Measurements from ENCODE around the gene GATA1. TPM values are rescaled to one million over a fixed set of nuclear protein-coding genes. Genes with fewer than 3 reads are reported as not detected.

The GATA1 gene
- total RNA-seq, 4 donors from 2014 or later: not detected

DNA sequence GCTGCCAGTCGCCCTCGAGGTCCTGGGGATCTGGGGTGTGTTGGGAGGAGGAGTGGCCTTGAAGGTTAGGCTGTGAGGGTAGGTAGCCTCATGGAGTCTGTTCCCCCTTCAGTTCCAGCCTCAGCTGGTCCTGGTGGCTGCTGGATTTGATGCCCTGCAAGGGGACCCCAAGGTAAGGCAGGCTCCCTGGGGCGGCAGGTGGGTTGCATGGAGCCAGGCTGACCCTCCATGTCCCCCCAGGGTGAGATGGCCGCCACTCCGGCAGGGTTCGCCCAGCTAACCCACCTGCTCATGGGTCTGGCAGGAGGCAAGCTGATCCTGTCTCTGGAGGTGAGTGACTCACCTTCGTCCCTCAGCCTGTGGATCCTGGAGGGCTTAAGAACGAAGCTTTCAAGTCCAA is 28.3 kb downstream of the GATA1 start:
- no peak for DNase-seq
- Histone ChIP-seq H3K4me1 (no peaks in the 10 kb centered on the region), H3K9me3 (no peaks in the 10 kb centered on the region), H3K27ac (no peak overlapping the region), H3K4me3 (no peak overlapping the region), H3K27me3 (no peaks in the 10 kb centered on the region), H3K36me3 (no peaks in the 10 kb centered on the region)
- 90% methylated on average over 8 of the region's 8 CpGs; no CpG with 5 or more reads in 1 of the 2 donors for WGBS, 2 donors (ENCODE audit: low coverage in 1 of 2)
- TF ChIP-seq POLR2AphosphoS5 (IDR thresholded peaks at IDR 0.05) (no peak), POLR2A (IDR thresholded peaks at IDR 0.05) (no peak)
- TF ChIP-seq, protein P1, sequence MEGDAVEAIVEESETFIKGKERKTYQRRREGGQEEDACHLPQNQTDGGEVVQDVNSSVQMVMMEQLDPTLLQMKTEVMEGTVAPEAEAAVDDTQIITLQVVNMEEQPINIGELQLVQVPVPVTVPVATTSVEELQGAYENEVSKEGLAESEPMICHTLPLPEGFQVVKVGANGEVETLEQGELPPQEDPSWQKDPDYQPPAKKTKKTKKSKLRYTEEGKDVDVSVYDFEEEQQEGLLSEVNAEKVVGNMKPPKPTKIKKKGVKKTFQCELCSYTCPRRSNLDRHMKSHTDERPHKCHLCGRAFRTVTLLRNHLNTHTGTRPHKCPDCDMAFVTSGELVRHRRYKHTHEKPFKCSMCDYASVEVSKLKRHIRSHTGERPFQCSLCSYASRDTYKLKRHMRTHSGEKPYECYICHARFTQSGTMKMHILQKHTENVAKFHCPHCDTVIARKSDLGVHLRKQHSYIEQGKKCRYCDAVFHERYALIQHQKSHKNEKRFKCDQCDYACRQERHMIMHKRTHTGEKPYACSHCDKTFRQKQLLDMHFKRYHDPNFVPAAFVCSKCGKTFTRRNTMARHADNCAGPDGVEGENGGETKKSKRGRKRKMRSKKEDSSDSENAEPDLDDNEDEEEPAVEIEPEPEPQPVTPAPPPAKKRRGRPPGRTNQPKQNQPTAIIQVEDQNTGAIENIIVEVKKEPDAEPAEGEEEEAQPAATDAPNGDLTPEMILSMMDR (IDR thresholded peaks at IDR 0.05): no peak
- intact Hi-C loops (cut with DNase I; ENCODE audit: low total_unique reads): no loop called here
- in situ Hi-C loops (cut with MboI; ENCODE audit: low pct_ligation_motif_present in 1 of 4, low pct_unique_long_range_greater_than_20kb in 1 of 4, low sequenced_read_pairs in 3 of 4): no loop called here

DNA sequence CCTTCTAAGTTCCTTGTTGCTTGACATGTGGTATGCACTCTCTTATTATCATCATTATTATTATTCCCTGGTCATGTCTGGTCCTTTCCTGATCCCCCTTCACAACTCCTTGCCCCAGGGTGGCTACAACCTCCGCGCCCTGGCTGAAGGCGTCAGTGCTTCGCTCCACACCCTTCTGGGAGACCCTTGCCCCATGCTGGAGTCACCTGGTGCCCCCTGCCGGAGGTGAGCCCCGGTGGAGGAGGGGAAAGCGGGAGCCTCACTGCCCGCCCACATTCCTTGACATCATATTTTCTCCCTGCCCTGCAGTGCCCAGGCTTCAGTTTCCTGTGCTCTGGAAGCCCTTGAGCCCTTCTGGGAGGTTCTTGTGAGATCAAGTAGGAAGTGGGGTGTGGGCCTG is 28.9 kb downstream of the GATA1 start:
- DNase-seq: no peak
- H3K9me3 ChIP-seq: no peaks in the 10 kb centered on the region
- TF ChIP-seq POLR2A (IDR thresholded peaks at IDR 0.05): no peak
- TF ChIP-seq POLR2AphosphoS5 (IDR thresholded peaks at IDR 0.05): no peak
- TF ChIP-seq, protein P1 (IDR thresholded peaks at IDR 0.05): no peak
- TF ChIP-seq EP300 (IDR thresholded peaks at IDR 0.05; ENCODE audit: low read depth): no peak
- 82% methylated on average over 8 of the region's 8 CpGs; no CpG with 5 or more reads in 1 of the 2 donors for WGBS, 2 donors (ENCODE audit: low coverage in 1 of 2)
- in situ Hi-C loops (cut with MboI; ENCODE audit: low pct_ligation_motif_present in 1 of 4, low pct_unique_long_range_greater_than_20kb in 1 of 4, low sequenced_read_pairs in 3 of 4) (no loop called here), intact Hi-C loops (cut with DNase I; ENCODE audit: low total_unique reads) (no loop called here)
- no peaks in the 10 kb centered on the region for H3K36me3 ChIP-seq
- H3K4me1 ChIP-seq: no peaks in the 10 kb centered on the region
- H3K27me3 ChIP-seq: no peaks in the 10 kb centered on the region
- no peak overlapping the region for H3K4me3 ChIP-seq
- H3K27ac ChIP-seq: no peak overlapping the region

DNA sequence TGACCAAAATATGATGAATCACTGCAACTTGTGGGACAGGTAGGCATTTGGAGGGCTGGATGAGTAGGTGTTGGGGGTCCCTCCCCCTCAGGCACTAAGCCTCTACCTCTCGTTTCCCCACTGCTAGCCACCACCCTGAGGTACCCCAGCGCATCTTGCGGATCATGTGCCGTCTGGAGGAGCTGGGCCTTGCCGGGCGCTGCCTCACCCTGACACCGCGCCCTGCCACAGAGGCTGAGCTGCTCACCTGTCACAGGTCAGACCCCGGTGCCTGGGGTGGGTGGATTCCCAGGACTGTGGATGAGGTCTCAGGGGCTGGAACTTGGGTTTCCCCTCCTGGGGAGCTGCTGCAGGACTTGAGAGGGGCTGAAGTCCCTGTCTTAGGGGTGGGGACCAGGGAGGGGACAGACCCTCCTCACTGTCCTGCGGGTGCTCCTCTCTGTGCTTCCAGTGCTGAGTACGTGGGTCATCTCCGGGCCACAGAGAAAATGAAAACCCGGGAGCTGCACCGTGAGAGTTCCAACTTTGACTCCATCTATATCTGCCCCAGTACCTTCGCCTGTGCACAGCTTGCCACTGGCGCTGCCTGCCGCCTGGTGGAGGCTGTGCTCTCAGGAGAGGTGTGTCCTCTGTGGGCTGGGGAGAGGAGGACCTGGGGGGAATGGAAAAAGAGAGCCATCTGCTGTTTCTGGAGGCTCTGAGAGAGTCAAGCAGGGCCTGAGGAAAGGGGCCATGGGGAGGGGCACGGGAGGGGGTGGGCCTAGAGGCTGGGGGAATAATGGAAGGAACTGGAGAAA is 29.8 kb downstream of the GATA1 start:
- no peaks in the 10 kb centered on the region for H3K27me3 ChIP-seq
- no peaks in the 10 kb centered on the region for H3K4me1 ChIP-seq
- no peaks in the 10 kb centered on the region for H3K36me3 ChIP-seq
- in situ Hi-C loops (cut with MboI; ENCODE audit: low pct_ligation_motif_present in 1 of 4, low pct_unique_long_range_greater_than_20kb in 1 of 4, low sequenced_read_pairs in 3 of 4): no loop called here
- no peak overlapping the region for H3K4me3 ChIP-seq
- H3K9me3 ChIP-seq: no peaks in the 10 kb centered on the region
- no peak overlapping the region for H3K27ac ChIP-seq
- 93% methylated on average over 18 of the region's 18 CpGs; no CpG with 5 or more reads in 1 of the 2 donors for WGBS, 2 donors (ENCODE audit: low coverage in 1 of 2)
- DNase-seq: no peak
- no peak for TF ChIP-seq POLR2A (IDR thresholded peaks at IDR 0.05)
- no peak for TF ChIP-seq POLR2AphosphoS5 (IDR thresholded peaks at IDR 0.05)
- TF ChIP-seq, protein P1 (IDR thresholded peaks at IDR 0.05): no peak
- intact Hi-C loops (cut with DNase I; ENCODE audit: low total_unique reads): no loop called here

DNA sequence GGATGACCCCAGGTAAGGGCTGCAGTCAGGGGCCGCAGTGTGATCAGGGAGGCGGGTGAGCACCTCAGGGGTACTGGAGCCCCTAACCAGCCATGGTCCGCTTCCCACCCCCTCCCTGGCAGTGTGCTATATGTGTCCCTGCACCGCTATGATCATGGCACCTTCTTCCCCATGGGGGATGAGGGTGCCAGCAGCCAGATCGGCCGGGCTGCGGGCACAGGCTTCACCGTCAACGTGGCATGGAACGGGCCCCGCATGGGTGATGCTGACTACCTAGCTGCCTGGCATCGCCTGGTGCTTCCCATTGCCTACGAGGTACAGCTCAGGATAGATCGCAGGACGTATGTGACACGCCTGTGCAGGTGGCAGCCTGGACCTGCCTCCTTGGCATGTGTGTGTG is 31.7 kb downstream of the GATA1 start:
- Histone ChIP-seq H3K27ac (no peak overlapping the region), H3K27me3 (no peaks in the 10 kb centered on the region), H3K9me3 (no peaks in the 10 kb centered on the region), H3K36me3 (no peaks in the 10 kb centered on the region), H3K4me1 (no peaks in the 10 kb centered on the region), H3K4me3 (no peak overlapping the region)
- in situ Hi-C loops (cut with MboI; ENCODE audit: low pct_ligation_motif_present in 1 of 4, low pct_unique_long_range_greater_than_20kb in 1 of 4, low sequenced_read_pairs in 3 of 4) (no loop called here), intact Hi-C loops (cut with DNase I; ENCODE audit: low total_unique reads) (no loop called here)
- TF ChIP-seq EP300 (IDR thresholded peaks at IDR 0.05; ENCODE audit: low read depth) (no peak), POLR2A (IDR thresholded peaks at IDR 0.05) (no peak), POLR2AphosphoS5 (IDR thresholded peaks at IDR 0.05) (no peak)
- TF ChIP-seq, protein P1 (IDR thresholded peaks at IDR 0.05): no peak
- no peak for DNase-seq
- 97% methylated on average over 14 of the region's 16 CpGs; no CpG with 5 or more reads in 1 of the 2 donors for WGBS, 2 donors (ENCODE audit: low coverage in 1 of 2)

All from transverse colon (tissue), 4 donors.